ENCODE data around the gene PGRMC1. TPM values are rescaled to one million over a fixed set of nuclear protein-coding genes. Genes with fewer than 3 reads are reported as not detected.
"Not testable (repeated sequence)": the region's sequence is repeated elsewhere in the genome, so short reads cannot be mapped to it uniquely, and the experiment has no call there.

PGRMC1 gene
- total RNA-seq, result 267 TPM

- ATAC-seq (peak; percentile 93), DNase-seq (ENCODE audit: low spot score) (peak; percentile 84)
Observed at GRCh38 chrX:119235872-119236622, at the start of gene PGRMC1. TSS of gene PGRMC1 (plus strand) at chrX:119236285. CDS start at chrX:119236364, 79 bp downstream.

- DNase-seq (ENCODE audit: low spot score), result no peak
- ATAC-seq, result peak; percentile 15
Observed at GRCh38 chrX:119186763-119187162, 49.3 kb upstream of the PGRMC1 start.

DNA sequence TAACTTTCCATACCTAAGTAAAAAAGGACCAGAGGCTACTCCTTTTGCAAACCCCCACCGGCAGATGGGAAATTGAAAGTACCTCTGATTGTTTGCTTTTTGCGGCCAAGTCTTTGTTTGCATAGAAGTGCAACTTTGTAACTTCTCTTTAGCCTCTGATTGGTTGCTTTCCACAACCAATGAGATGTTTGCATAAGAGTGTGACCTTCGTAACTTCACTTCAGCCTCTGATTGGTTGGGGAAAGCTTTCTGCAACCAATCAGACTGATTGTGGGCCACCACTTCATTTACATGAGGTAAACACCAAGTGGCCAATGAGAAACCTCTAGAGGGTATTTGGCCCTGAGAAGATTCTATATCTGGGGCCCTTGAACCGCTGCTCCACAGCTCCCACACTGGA, 48.8 kb upstream of the PGRMC1 start:
- ATAC-seq, result peak; percentile 84
- DNase-seq (ENCODE audit: low spot score), result peak; percentile 43

DNA sequence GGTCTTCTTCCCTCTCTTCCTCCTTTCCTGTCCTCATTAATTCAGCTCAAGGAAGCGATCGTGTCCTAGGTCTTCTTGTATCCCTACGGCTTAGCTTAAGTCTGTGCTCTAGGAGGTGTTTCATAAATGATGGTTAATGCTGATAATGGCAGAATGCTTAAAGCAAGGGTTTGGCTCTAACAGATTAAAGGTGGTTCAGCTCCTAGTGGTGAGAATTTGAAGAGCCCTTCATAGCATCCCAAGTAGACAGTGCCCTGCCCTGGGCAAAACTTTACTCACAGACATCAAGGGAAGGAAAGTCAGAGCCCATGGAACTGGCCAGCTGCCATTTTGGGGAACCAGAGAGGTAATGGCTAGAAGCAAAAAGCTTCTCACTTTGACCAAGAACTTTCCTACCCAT, 47.0 kb upstream of the PGRMC1 start:
- DNase-seq (ENCODE audit: low spot score), result no peak
- no peak for ATAC-seq

DNA sequence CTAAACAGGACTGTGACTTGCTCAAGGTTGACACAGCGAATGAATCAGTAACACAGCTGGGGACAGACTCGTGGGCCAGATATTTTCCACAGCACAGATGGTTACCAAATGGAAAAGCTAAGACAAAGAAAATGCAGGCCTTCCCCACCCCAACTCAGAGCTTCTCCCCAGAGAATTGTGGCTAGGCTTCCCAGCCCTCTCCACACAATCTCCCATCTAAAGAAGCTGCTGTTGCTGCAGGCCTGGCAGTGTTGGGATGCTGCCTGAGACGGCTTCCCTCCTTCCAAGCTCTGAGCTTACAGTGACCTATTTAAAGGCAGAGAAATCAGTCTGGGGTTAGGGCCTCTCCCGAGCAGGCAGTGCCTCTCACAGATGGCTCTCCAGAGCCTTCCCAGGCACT, 46.5 kb upstream of the PGRMC1 start:
- ATAC-seq, result no peak

DNA sequence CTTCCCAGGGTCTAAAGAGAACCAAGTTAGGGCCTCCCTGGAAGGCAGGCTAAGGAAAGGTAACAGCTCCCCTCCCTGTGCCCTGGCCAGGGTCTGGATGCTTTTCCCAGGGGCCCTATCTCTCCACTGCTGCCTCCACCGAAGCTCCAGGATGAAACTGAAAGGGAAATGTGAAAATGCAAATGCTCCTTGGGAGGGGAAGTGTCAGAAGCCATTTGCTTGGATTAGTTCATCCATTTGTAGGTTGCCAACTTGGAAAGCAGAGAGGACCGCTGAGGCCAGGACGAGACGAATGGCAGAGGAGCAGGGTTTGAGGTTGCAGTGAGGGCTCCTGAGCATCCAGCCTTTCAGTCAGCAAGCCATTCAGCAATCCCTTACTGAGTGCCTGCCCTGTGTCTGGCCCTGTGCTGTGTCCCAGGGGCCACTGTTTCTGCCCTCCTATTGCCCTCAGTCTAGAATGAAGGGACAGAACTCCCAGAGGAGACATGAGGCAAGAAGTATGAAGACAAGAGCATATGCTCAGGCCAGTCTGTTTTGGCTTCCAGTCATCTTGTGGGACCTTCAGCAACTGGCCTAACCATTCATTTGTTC, 45.9 kb upstream of the PGRMC1 start:
- ATAC-seq (no peak), DNase-seq (ENCODE audit: low spot score) (no peak)

More for the DNA sequence above, 46.5 kb upstream of the PGRMC1 start:
- no peak for DNase-seq (ENCODE audit: low spot score)

DNA sequence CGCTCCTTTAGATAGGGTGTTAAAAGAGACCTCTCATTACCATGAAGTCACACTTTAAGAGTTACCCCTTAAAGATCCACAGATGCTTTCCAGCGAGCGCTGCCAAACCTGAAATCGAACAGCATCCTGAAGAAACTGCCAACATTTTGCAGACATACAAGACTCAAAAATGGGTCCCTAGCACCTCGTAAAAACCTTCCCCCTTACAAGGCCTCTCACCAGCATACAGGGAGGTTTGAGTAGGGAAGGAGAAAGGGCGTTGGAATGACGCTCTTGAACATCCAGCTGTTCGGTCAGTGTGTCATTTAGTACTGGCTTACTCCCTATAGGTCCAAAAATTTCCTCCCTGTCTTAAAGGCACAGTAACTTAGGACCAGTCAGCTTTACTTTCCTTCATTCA, 45.3 kb upstream of the PGRMC1 start:
- DNase-seq (ENCODE audit: low spot score), result no peak
- ATAC-seq, result no peak

DNA sequence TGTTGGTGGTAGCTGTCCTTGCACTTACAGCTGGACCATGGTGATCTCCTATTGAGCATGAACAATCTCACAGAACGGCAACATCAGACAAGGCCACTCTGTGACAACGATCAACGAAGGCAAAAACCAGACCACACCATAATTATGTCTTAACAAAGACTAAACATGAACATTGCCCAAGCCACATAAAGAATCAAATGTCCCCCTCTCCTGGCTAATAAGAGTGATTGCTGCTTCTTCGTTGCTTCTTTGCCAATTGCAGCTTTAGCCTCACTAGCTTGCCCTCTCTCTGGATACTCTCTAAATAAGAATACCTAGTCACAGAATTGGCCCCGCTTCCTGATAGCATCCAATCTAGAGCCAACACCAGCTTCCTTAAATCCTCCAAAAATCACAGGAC, 41.5 kb upstream of the PGRMC1 start:
- DNase-seq (ENCODE audit: low spot score) (no peak), ATAC-seq (peak; percentile 41)

DNA sequence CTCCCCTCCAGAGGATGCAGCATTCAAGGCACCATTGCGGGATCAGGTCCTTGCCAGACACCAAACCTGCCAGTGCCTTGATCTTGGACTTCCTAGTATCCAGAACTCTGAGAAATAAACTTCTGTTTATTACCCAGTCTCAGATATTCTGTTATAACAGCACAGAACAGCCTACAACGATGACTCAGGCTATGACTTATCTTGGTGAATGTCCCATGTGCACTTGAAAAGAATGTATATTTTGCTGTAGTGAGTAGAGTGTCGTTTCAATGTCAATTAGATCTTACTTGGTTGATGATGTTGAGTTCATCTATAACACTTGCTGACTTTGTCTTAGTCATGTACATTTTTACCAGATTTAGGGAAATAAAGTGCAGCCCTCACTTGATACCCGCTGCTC, 34.5 kb upstream of the PGRMC1 start:
- ATAC-seq (no peak), DNase-seq (ENCODE audit: low spot score) (no peak)

DNA sequence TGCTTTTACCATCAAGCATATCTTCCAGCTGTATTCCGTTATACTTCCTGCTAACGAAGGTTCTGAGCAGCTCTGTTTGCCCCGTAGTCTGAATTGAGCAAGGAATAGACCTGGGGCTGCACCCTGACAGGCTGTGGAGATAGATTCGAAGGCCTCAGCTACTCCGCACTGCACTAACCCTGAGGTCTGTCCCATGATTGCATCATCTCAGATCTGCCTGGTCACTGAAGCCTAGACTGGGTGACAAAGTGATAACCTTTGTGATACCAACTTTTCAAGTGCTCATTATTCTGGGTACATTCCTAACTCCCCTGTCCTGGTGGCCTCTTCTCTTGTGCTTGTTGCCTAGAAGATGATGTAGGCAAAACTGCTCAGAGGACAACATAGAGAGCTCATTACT, 29.9 kb upstream of the PGRMC1 start:
- ATAC-seq (peak; percentile 83), DNase-seq (ENCODE audit: low spot score) (no peak)

DNA sequence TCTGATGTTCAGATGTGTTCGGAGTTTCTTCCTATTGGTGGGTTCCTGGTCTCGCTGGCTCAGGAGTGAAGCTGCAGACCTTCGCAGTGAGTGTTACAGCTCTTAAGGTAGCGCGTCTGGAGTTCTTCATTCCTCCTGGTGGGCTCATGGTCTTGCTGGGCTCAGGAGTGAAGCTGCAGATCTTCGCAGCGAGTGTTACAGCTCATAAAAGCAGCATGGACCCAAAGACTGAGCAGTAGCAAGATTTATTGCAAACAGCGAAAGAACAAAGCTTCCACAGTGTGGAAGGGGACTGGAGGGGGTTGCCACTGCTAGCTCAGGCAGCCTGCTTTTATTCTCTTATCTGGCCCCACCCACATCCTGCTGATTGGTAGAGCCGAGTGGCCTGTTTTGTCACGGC, 28.6 kb upstream of the PGRMC1 start:
- DNase-seq (ENCODE audit: low spot score), result not testable (repeated sequence)

DNA sequence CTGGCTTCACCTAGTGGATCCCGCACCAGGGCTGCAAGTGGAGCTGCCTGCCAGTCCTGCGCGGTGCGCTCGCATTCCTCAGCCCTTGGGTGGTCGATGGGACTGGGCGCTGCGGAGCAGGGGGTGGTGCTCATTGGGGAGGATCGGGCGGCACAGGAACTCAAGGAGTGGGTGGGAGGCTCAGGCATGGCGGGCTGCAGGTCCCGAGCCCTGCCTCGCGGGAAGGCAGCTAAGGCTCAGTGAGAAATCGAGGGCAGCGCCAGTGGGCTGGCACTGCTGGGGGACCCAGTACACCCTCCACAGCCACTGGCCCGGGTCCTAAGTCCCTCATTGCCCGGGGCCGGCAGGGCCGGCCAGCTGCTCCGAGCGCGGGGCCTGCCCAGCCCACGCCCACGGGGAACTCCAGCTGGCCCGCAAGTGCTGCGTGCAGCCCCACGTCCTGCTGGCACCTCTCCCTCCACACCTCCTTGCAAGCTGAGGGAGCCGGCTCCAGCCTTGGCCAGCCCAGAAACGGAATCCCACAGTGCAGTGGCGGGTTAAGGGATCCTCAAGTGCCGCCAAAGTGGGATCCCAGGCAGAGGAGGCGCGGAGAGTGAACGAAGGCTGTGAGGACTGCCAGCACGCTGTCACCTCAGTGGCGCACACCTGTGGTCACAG, 27.6 kb upstream of the PGRMC1 start:
- DNase-seq (ENCODE audit: low spot score), result no peak
- ATAC-seq, result no peak

More for the DNA sequence above, 28.6 kb upstream of the PGRMC1 start:
- not testable (repeated sequence) for ATAC-seq

DNA sequence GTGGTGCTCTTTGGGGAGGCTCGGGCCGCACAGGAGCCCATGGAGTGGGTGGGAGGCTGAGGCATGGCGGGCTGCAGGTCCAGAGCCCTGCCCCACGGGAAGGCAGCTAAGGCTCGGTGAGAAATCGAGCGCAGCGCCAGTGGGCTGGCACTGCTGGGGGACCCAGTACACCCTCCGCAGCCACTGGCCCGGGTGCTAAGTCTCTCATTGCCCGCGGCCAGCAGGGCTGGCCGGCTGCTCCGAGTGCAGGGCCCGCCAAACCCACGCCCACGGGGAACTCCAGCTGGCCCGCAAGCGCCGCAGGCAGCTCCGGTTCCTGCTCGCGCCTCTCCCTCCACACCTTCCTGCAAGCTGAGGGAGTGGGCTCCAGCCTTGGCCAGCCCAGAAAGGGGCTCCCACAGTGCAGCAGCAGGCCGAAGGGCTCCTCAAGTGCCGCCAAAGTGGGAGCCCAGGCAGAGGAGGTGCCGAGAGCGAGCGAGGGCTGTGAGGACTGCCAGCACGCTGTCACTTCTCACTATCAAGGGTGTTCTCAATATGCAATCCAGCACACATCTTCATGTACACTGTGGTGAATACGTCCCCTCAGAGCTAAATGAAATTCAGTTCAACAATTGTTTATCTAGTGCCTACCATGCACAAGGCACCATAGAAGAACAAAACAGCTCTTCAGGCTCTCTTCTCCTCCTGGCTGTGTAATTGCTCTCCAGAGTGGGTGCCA, 25.0 kb upstream of the PGRMC1 start:
- DNase-seq (ENCODE audit: low spot score); ATAC-seq: not testable (repeated sequence)

DNA sequence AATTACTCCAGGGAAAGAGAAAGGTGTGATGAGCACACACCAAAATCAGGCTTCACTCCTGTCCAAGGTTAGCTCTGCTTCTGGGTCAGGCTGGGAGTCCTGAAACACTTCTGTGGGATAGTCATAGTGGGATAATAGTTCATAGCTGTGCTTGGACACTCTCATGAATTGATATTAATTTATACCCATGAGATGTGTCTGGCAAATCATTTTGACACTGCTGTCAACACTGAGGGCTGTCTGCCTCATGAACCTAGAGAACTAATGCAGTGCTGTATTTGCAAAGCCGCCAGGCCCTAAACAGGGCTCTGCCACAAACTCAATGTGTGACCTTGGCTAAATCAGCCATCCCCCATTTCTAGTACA, 24.5 kb upstream of the PGRMC1 start:
- no peak for DNase-seq (ENCODE audit: low spot score)
- no peak for ATAC-seq

- no peak for DNase-seq (ENCODE audit: low spot score)
Observed at GRCh38 chrX:119218198-119218597, 17.9 kb upstream of the PGRMC1 start.

DNA sequence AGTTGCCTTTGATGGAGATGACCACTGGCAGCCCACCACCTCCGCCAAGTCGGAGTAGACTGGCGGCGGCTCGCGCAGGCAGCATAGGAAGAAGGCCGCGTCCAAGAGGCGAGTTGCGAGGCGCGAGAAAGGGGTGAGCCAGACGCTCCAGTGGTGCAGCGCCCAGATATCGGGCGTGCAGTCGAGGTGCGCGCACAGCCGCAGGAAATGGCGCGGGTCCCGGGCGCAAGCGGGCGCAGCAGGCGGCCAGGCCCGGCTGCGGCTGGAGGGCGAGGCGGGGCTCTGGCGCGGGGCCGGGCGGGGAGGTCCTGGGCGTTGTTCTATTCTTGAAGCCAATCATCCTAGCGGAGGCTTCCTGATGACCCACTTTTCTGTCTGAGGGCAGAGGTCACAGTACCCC, 13.2 kb upstream of the PGRMC1 start:
- ATAC-seq (no peak), DNase-seq (ENCODE audit: low spot score) (no peak)

More at GRCh38 chrX:119218198-119218597, 17.9 kb upstream of the PGRMC1 start:
- ATAC-seq, result peak; percentile 65

DNA sequence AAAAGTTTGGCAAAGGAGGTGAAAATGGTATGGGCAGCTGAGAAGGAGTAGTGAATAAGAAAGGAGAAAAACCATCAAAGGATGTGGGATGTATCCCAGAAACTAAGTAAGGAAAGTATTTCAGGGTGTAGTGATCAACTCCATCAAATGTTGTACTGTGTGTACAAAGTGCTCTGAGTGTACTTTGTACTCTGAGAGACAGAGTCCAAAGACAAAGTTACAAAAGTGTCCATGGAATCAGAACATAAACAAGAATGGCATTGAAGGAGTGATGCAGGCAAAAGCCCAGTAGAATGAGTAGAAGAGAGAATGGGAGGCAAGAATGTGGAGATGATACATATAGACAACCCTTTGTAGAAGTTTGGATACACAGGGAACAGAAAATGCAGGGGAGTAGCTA, 12.3 kb upstream of the PGRMC1 start:
- ATAC-seq, result peak; percentile 44

DNA sequence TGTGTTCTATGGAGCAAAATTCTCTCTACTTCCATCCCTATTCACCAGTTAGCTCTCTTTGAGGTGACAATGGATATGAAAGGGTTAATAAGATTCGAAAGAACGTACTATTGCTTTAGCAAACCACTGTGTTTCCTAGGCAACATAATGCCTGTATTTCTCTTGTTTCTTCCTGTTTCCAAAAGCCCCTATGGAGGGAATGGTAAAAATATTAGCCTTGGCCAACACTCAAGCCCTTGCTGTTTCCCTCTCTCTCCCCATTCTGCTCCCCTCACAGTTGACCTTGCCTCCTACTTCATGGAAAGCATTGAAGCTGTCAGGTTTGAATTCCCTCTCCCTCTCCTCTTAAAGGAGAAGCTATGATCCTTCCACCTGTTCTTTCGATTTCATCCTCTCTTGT, 9.6 kb upstream of the PGRMC1 start:
- DNase-seq (ENCODE audit: low spot score), result no peak
- no peak for ATAC-seq

More for the DNA sequence above, 12.3 kb upstream of the PGRMC1 start:
- DNase-seq (ENCODE audit: low spot score), result no peak

DNA sequence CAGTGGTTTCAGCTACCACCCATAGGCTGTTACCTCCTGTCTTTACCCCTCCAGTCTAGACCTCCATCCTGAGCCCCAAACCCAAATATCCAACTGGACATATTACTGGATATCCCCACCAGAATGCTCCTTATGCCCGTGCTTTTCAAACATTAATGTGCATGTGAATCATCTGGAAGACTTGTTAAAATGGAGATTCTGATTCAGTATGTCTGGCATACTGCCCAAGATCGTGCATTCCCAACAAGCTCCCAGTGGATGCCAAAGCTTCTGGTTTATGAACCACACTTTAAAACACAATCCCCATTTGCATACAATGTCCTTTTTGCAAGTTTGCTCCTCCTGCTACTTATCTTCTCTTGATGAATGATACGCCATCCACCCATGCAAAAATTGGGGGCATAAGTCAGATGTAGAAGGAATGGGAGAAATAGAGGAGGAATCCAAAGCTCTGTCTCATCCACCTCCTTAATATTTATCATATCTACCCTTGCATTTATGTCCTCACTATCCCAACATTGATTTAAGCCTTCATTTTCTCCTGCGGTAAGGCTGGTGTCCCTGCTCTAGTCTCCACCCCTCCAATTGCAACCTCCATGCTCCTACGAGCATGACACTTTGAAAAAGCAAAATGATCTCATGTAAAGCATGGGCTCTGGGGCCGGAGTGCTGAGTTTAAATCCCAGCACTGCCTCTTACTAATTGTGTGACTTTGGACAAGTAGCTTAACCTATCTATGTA, 7.4 kb upstream of the PGRMC1 start:
- no peak for DNase-seq (ENCODE audit: low spot score)
- no peak for ATAC-seq

DNA sequence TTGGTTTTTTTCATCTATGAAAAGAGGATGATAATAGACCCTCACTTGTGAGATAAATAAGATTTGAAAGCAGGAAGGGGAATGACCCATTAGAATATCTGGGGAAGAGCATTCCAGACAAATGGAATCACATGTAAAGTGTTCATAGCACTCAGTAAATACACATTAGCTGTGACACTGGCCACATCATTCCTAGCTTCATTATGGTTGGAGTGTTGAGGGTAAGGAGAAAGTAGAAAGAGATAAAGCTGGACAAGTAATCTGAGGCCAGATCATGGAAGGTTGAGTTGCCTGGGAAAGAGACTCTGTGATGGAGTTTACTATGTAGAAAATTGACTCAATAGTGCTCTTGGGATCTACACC, 6.9 kb upstream of the PGRMC1 start:
- ATAC-seq, result no peak
- DNase-seq (ENCODE audit: low spot score), result no peak

- ATAC-seq (no peak), DNase-seq (ENCODE audit: low spot score) (no peak)
Observed at GRCh38 chrX:119230850-119231249, 5.2 kb upstream of the PGRMC1 start.
